HG02763 (cell line): ENCODE data around the gene SPTBN4.
"Not testable (repeated sequence)": the region's sequence is repeated elsewhere in the genome, so short reads cannot be mapped to it uniquely, and the experiment has no call there.

Experiments
- ATAC-seq: cut with Tn5 transposase; IDR thresholded peaks from one replicate; pipeline ENCODE4 v1.9.1; 2021; ENCODE audit warnings: mild to moderate bottlenecking, moderate library complexity; ENCODE audit not compliant: unreplicated experiment

SPTBN4 gene

GRCh38 chr19:40528078-40528477 lies 61.3 kb downstream of the SPTBN4 start:
- no peak for ATAC-seq

- no peak for ATAC-seq
Observed at GRCh38 chr19:40528533-40529092, 61.8 kb downstream of the SPTBN4 start.

- no peak for ATAC-seq
Observed at GRCh38 chr19:40529093-40529954, 62.5 kb downstream of the SPTBN4 start.

GRCh38 chr19:40530091-40530901 lies 63.5 kb downstream of the SPTBN4 start:
- ATAC-seq: no peak

GRCh38 chr19:40533508-40533907 lies 66.7 kb downstream of the SPTBN4 start:
- ATAC-seq: no peak

GRCh38 chr19:40534148-40534547 lies 67.3 kb downstream of the SPTBN4 start:
- ATAC-seq: no peak

GRCh38 chr19:40539070-40539469 lies 72.3 kb downstream of the SPTBN4 start:
- no peak for ATAC-seq

- ATAC-seq: no peak
Observed at GRCh38 chr19:40542202-40542859, 75.5 kb downstream of the SPTBN4 start.

GRCh38 chr19:40543029-40543597 lies 76.3 kb downstream of the SPTBN4 start:
- no peak for ATAC-seq

- ATAC-seq: not testable (repeated sequence)
Observed at GRCh38 chr19:40546153-40546841, 79.5 kb downstream of the SPTBN4 start.

GRCh38 chr19:40547190-40547589 lies 80.4 kb downstream of the SPTBN4 start:
- ATAC-seq: not testable (repeated sequence)

- ATAC-seq: no peak
Observed at GRCh38 chr19:40547836-40548235, 81.0 kb downstream of the SPTBN4 start.

GRCh38 chr19:40549007-40549708 lies 82.4 kb downstream of the SPTBN4 start:
- ATAC-seq: no peak

GRCh38 chr19:40550951-40551350 lies 84.2 kb downstream of the SPTBN4 start:
- no peak for ATAC-seq

GRCh38 chr19:40552848-40553247 lies 86.0 kb downstream of the SPTBN4 start:
- no peak for ATAC-seq

GRCh38 chr19:40553885-40554857 lies 87.4 kb downstream of the SPTBN4 start:
- no peak for ATAC-seq

- no peak for ATAC-seq
Observed at GRCh38 chr19:40555978-40556689, 89.3 kb downstream of the SPTBN4 start.
